PC-9 (cell line): ENCODE data around the gene ZNF280A. TPM values are rescaled to one million over a fixed set of nuclear protein-coding genes. Genes with fewer than 3 reads are reported as not detected.

Source experiments
- BruUV-seq: library from RNA; stranded (reverse); fragments of 400-500 nt; replicated peaks from 2 replicates; lab custom pipeline; 2021; lab: Mats Ljungman, UMichigan
- CTCF ChIA-PET: fragments of 300-600 bp; sonication (Branson Sonifier 250); formaldehyde crosslinking; loops from one replicate; lab custom pipeline; 2022; ENCODE audit warnings: antibody characterized with exemption; lab: Charles Lee
- POLR2A ChIA-PET: fragments of 300-600 bp; sonication (Branson Sonifier 250); formaldehyde crosslinking; loops from one replicate; lab custom pipeline; 2022; ENCODE audit warnings: antibody characterized with exemption; ENCODE audit not compliant: unreplicated experiment; lab: Charles Lee
- DNase-seq, 2 experiments: peaks; one replicate each; pipeline versions ENCODE4 v3.0.0 to v3.0.0-alpha.2; 2015 to 2022; ENCODE audit warnings: mixed read lengths in 1 of 2
- H2AFZ ChIP-seq: fragments of 200-600 bp; sonication (generic); 2 replicates; pipeline ENCODE4 v1.8.1; 2017; ENCODE audit warnings: antibody characterized with exemption
- H3F3A ChIP-seq: fragments of 200-600 bp; sonication (generic); 2 replicates; pipeline ENCODE4 v1.8.1; 2017; ENCODE audit warnings: antibody characterized with exemption, mild to moderate bottlenecking, low read depth; ENCODE audit not compliant: insufficient read depth
- H3K27ac ChIP-seq: fragments of 200-600 bp; sonication (generic); 2 replicates; pipeline ENCODE4 v1.6.1; 2016; ENCODE audit warnings: mixed run types
- H3K27me3 ChIP-seq: fragments of 200-600 bp; sonication (generic); 2 replicates; pipeline ENCODE4 v1.6.1; 2016; ENCODE audit warnings: low read depth, mixed run types; ENCODE audit not compliant: insufficient read depth
- H3K36me3 ChIP-seq: fragments of 200-600 bp; sonication (generic); 2 replicates; pipeline ENCODE4 v1.6.1; 2016; ENCODE audit warnings: low read depth, mixed run types
- H3K4me1 ChIP-seq: fragments of 200-600 bp; sonication (generic); replicated peaks from 2 replicates; pipeline ENCODE4 v1.6.1; 2016; ENCODE audit warnings: mixed run types; ENCODE audit not compliant: insufficient read depth
- H3K4me2 ChIP-seq: fragments of 200-600 bp; sonication (generic); 2 replicates; pipeline ENCODE4 v1.6.1; 2017; ENCODE audit warnings: mixed run types
- H3K4me3 ChIP-seq: fragments of 200-600 bp; sonication (generic); 2 replicates; pipeline ENCODE4 v1.6.1; 2016; ENCODE audit warnings: mixed run types
- H3K79me2 ChIP-seq: fragments of 200-600 bp; sonication (generic); 2 replicates; pipeline ENCODE4 v1.6.1; 2017; ENCODE audit warnings: low read depth, mixed run types
- H3K9me2 ChIP-seq: fragments of 200-600 bp; sonication (generic); 2 replicates; pipeline ENCODE4 v1.8.1; 2017; ENCODE audit warnings: mild to moderate bottlenecking; ENCODE audit not compliant: insufficient read depth
- H3K9me3 ChIP-seq: fragments of 200-600 bp; sonication (generic); 2 replicates; pipeline ENCODE4 v1.8.1; 2016; ENCODE audit warnings: low read depth; ENCODE audit not compliant: insufficient read depth
- H4K20me1 ChIP-seq: fragments of 200-600 bp; sonication (generic); 2 replicates; pipeline ENCODE4 v1.8.1; 2017; ENCODE audit not compliant: insufficient read depth
- CTCF ChIP-seq: fragments of 200-600 bp; sonication (generic); conservative IDR thresholded peaks from 2 replicates; pipeline ENCODE4 v1.6.1; 2017; ENCODE audit warnings: mixed run types, antibody characterized with exemption, mild to moderate bottlenecking, moderate library complexity
- EZH2 ChIP-seq: fragments of 200-600 bp; sonication (generic); IDR thresholded peaks from 2 replicates; pipeline ENCODE4 v1.8.0; 2017; ENCODE audit warnings: antibody characterized with exemption, low read depth
- intact Hi-C: fragments of 100-400 bp; cut with micrococcal nuclease; formaldehyde crosslinking; loops from one replicate; pipeline ENCODE4 v1.10.0; 2022; ENCODE audit not compliant: unreplicated experiment
- total RNA-seq: library from RNA; stranded (reverse); gene quantifications from 2 replicates; pipeline ENCODE4 v1.2.3, GENCODE V29; 2021

Gene ZNF280A
- total RNA-seq, 1 experiment from 2014 or later: not detected

- Histone ChIP-seq H3K9me2 (no peaks in the 10 kb centered on the region), H3K27ac (no peak overlapping the region), H3K4me1 (no peaks in the 10 kb centered on the region), H2AFZ (no peak overlapping the region), H3K27me3 (no peaks in the 10 kb centered on the region), H3K4me2 (no peak overlapping the region), H3K4me3 (no peak overlapping the region), H3K79me2 (no peaks in the 10 kb centered on the region), H4K20me1 (no peaks in the 10 kb centered on the region), H3K36me3 (peaks cover 4% of the 10 kb centered on the region; the same call in 1 of the 2 replicates), H3F3A (no peaks in the 10 kb centered on the region), H3K9me3 (no peaks in the 10 kb centered on the region)
- TF ChIP-seq EZH2 (no peak), CTCF (no peak)
- intact Hi-C loops: no loop called here
- CTCF ChIA-PET: no interaction called here
- no TSS peak for BruUV-seq
- DNase-seq: no peak
- POLR2A ChIA-PET: no interaction called here
Measured at GRCh38 chr22:22485524-22485923, 34.5 kb downstream of the ZNF280A start.

DNA sequence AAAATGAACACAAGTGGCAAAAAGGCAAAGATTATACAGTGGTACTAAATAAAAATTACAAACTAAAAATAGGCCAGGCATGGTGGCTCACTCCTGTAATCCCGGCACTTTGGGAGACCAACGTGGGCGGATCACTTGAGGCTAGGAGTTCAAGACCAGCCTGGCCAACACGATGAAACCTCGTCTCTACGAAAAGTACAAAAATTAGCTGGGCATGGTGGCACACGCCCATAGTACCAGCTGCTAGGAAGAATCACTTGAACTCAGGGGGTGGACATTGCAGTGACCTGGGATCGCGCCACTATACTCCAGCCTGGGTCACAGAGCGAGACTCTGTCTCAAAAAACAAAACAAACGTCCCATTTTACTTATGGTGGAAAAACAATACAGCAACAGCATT, 36.0 kb downstream of the ZNF280A start:
- H3K27ac ChIP-seq: no peak overlapping the region
- no peak for DNase-seq
- TF ChIP-seq CTCF (no peak), EZH2 (no peak)
- 0 out of 2 replicates have a peak, but pooled peaks cover 4% of the 10 kb centered on the region for H3K36me3 ChIP-seq
- no peaks in the 10 kb centered on the region for H4K20me1 ChIP-seq
- POLR2A ChIA-PET: no interaction called here
- no TSS peak for BruUV-seq
- intact Hi-C loops: no loop called here
- CTCF ChIA-PET: interaction anchor here (0.7 kb wide), 1 partner anchor 20 kb away, joined by 8 read pairs; no protein-coding TSS in a partner anchor
- no peak overlapping the region for H3K4me2 ChIP-seq
- H3F3A ChIP-seq: no peaks in the 10 kb centered on the region
- H3K79me2 ChIP-seq: no peaks in the 10 kb centered on the region
- no peak overlapping the region for H3K4me3 ChIP-seq
- no peaks in the 10 kb centered on the region for H3K4me1 ChIP-seq
- no peaks in the 10 kb centered on the region for H3K9me2 ChIP-seq
- H3K27me3 ChIP-seq: no peaks in the 10 kb centered on the region
- no peak overlapping the region for H2AFZ ChIP-seq
- H3K9me3 ChIP-seq: no peaks in the 10 kb centered on the region

GRCh38 chr22:22480940-22481339, 39.1 kb downstream of the ZNF280A start:
- no peaks in the 10 kb centered on the region for H3K4me1 ChIP-seq
- H2AFZ ChIP-seq: no peak overlapping the region
- BruUV-seq: no TSS peak
- H3K79me2 ChIP-seq: no peaks in the 10 kb centered on the region
- no peaks in the 10 kb centered on the region for H3K27me3 ChIP-seq
- TF ChIP-seq CTCF (no peak), EZH2 (no peak)
- no peaks in the 10 kb centered on the region for H3F3A ChIP-seq
- no peak overlapping the region for H3K27ac ChIP-seq
- ChIA-PET POLR2A (no interaction called here), CTCF (interaction anchor here (0.6 kb wide), 1 partner anchor 322 kb away, joined by 3 read pairs; no protein-coding TSS in a partner anchor)
- DNase-seq: no peak
- H3K36me3 ChIP-seq: no peaks in the 10 kb centered on the region
- H3K4me3 ChIP-seq: no peak overlapping the region
- no peak overlapping the region for H3K4me2 ChIP-seq
- no peaks in the 10 kb centered on the region for H3K9me3 ChIP-seq
- intact Hi-C loops: no loop called here
- H3K9me2 ChIP-seq: no peaks in the 10 kb centered on the region
- H4K20me1 ChIP-seq: no peaks in the 10 kb centered on the region
